Measurements from ENCODE around the gene KIFBP.

KIFBP gene

GRCh38 chr10:68955832-68956532 lies 32.6 kb upstream of the KIFBP start, which contains the start of gene DDX21:
TSS of gene DDX21 (plus strand) at chr10:68956170. CDS start at chr10:68956226, 56 bp downstream.
- Mint-ChIP-seq H3K4me1 (peaks cover 15% of the 10 kb centered on the region), H3K4me3 (peak within 1 kb of the TSS; percentile 99 to 100 (median 99)), H3K27ac (peak within 1 kb of the TSS; percentile 85 to 95 (median 94)), H3K9me3 (no peaks in the 10 kb centered on the region), H3K27me3 (ENCODE audit: low read depth) (no peaks in the 10 kb centered on the region), H3K36me3 (ENCODE audit: low read depth) (peaks cover 13% of the 10 kb centered on the region)
- peak; percentile 64 to 71 (median 66) for TF ChIP-seq CTCF (IDR thresholded peaks at IDR 0.05; ENCODE audit: unreplicated experiment in 3 of 3)

GRCh38 chr10:68957284-68957615 lies 31.4 kb upstream of the KIFBP start:
- Mint-ChIP-seq H3K4me3 (peak overlapping the region; percentile 99 to 100 (median 99)), H3K4me1 (peaks cover 15% of the 10 kb centered on the region), H3K27ac (peak overlapping the region; percentile 85 to 95 (median 94)), H3K27me3 (ENCODE audit: low read depth) (no peaks in the 10 kb centered on the region), H3K9me3 (no peaks in the 10 kb centered on the region), H3K36me3 (ENCODE audit: low read depth) (peaks cover 23% of the 10 kb centered on the region)
- no peak for TF ChIP-seq CTCF (IDR thresholded peaks at IDR 0.05; ENCODE audit: unreplicated experiment in 3 of 3)

GRCh38 chr10:68957654-68958053 lies 30.9 kb upstream of the KIFBP start:
- peak overlapping the region; percentile 99 to 100 (median 99) for H3K4me3 Mint-ChIP-seq
- peak overlapping the region; percentile 85 to 95 (median 94) for H3K27ac Mint-ChIP-seq
- TF ChIP-seq CTCF (IDR thresholded peaks at IDR 0.05; ENCODE audit: unreplicated experiment in 3 of 3) = no peak
- no peaks in the 10 kb centered on the region for H3K27me3 Mint-ChIP-seq (ENCODE audit: low read depth)
- H3K36me3 Mint-ChIP-seq (ENCODE audit: low read depth) = peaks cover 25% of the 10 kb centered on the region
- no peaks in the 10 kb centered on the region for H3K9me3 Mint-ChIP-seq
- peaks cover 15% of the 10 kb centered on the region for H3K4me1 Mint-ChIP-seq

- Mint-ChIP-seq H3K27ac (no peak overlapping the region), H3K4me3 (peak overlapping the region in 1 of 3 experiments; percentile 34), H3K27me3 (ENCODE audit: low read depth) (no peaks in the 10 kb centered on the region), H3K4me1 (peaks cover 15% of the 10 kb centered on the region), H3K9me3 (no peaks in the 10 kb centered on the region), H3K36me3 (ENCODE audit: low read depth) (peaks cover 37% of the 10 kb centered on the region)
- TF ChIP-seq CTCF (IDR thresholded peaks at IDR 0.05; ENCODE audit: unreplicated experiment in 3 of 3) = no peak
Observed at GRCh38 chr10:68959695-68960527, 28.7 kb upstream of the KIFBP start.

GRCh38 chr10:68963151-68963550 lies 25.5 kb upstream of the KIFBP start:
- Mint-ChIP-seq H3K36me3 (ENCODE audit: low read depth) (peaks cover 62% of the 10 kb centered on the region), H3K27ac (no peak overlapping the region), H3K4me3 (no peak overlapping the region), H3K9me3 (no peaks in the 10 kb centered on the region), H3K27me3 (ENCODE audit: low read depth) (no peaks in the 10 kb centered on the region), H3K4me1 (no peaks in the 10 kb centered on the region)
- TF ChIP-seq CTCF (IDR thresholded peaks at IDR 0.05; ENCODE audit: unreplicated experiment in 3 of 3) = no peak
